Activated CD4-positive, alpha-beta T cell treated with anti-CD3 and anti-CD28 coated beads, Interleukin-2, amount 10 ng/mL, durations not matched to agents 24 days and 14 days (primary cell): ENCODE measurements around the gene RASA1. TPM values are rescaled to one million over a fixed set of nuclear protein-coding genes. Genes with fewer than 3 reads are reported as not detected.
"Not testable (repeated sequence)": the region's sequence is repeated elsewhere in the genome, so short reads cannot be mapped to it uniquely, and the experiment has no call there.

Experiments
- DNase-seq: peaks from one replicate; pipeline ENCODE4 v3.0.0; 2022
- H3K27ac Mint-ChIP-seq: one replicate; pipeline ENCODE4 v1.8.0; 2022; ENCODE audit warnings: mild to moderate bottlenecking, mixed read lengths
- H3K27me3 Mint-ChIP-seq: one replicate; pipeline ENCODE4 v1.8.0; 2022; ENCODE audit warnings: mixed read lengths
- H3K36me3 Mint-ChIP-seq: one replicate; pipeline ENCODE4 v1.8.0; 2022; ENCODE audit warnings: low read depth, mild to moderate bottlenecking, mixed read lengths
- H3K4me1 Mint-ChIP-seq: one replicate; pipeline ENCODE4 v1.8.0; 2021; ENCODE audit warnings: mixed read lengths
- H3K4me3 Mint-ChIP-seq: one replicate; pipeline ENCODE4 v1.8.0; 2022; ENCODE audit warnings: mild to moderate bottlenecking, moderate library complexity, mixed read lengths
- H3K9me3 Mint-ChIP-seq: one replicate; pipeline ENCODE4 v1.8.0; 2021; ENCODE audit warnings: mixed read lengths
- intact Hi-C: fragments of 100-400 bp; cut with micrococcal nuclease; formaldehyde crosslinking; loops from one replicate; pipeline ENCODE4 v1.15.1; 2023
- total RNA-seq: library from RNA; stranded (reverse); gene quantifications from 2 replicates; pipeline ENCODE4 v1.2.3, GENCODE V29; 2022

RASA1 gene
- total RNA-seq, 1 donor from 2014 or later: 21.2 TPM

- Mint-ChIP-seq H3K4me1 (peaks cover 33% of the 10 kb centered on the region), H3K27me3 (no peaks in the 10 kb centered on the region), H3K27ac (no peak overlapping the region), H3K9me3 (peaks cover 16% of the 10 kb centered on the region), H3K36me3 (peaks cover 36% of the 10 kb centered on the region), H3K4me3 (no peak overlapping the region)
- DNase-seq: no peak
- intact Hi-C loops: no loop called here
These were observed 35.6 kb downstream of the RASA1 start for GRCh38 chr5:87303324-87303723.

- Mint-ChIP-seq H3K36me3 (peaks cover 35% of the 10 kb centered on the region), H3K9me3 (peaks cover 16% of the 10 kb centered on the region), H3K4me1 (peaks cover 20% of the 10 kb centered on the region)
- H3K27me3 Mint-ChIP-seq, H3K4me3 Mint-ChIP-seq, H3K27ac Mint-ChIP-seq, intact Hi-C loops, DNase-seq: not testable (repeated sequence)
These were observed 38.4 kb downstream of the RASA1 start for GRCh38 chr5:87306090-87306489.

GRCh38 chr5:87307796-87308423, 40.2 kb downstream of the RASA1 start:
- H3K4me3 Mint-ChIP-seq: no peak overlapping the region
- intact Hi-C loops: no loop called here
- peaks cover 37% of the 10 kb centered on the region for H3K36me3 Mint-ChIP-seq
- H3K9me3 Mint-ChIP-seq: peaks cover 13% of the 10 kb centered on the region
- no peak for DNase-seq
- no peaks in the 10 kb centered on the region for H3K27me3 Mint-ChIP-seq
- peaks cover 13% of the 10 kb centered on the region for H3K4me1 Mint-ChIP-seq
- H3K27ac Mint-ChIP-seq: no peak overlapping the region

- peaks cover 18% of the 10 kb centered on the region for H3K36me3 Mint-ChIP-seq
- intact Hi-C loops: no loop called here
- H3K4me1 Mint-ChIP-seq: peaks cover 17% of the 10 kb centered on the region
- no peak for DNase-seq
- H3K27ac Mint-ChIP-seq: no peak overlapping the region
- no peaks in the 10 kb centered on the region for H3K9me3 Mint-ChIP-seq
- no peak overlapping the region for H3K4me3 Mint-ChIP-seq
- no peaks in the 10 kb centered on the region for H3K27me3 Mint-ChIP-seq
These were observed 44.0 kb downstream of the RASA1 start for GRCh38 chr5:87311405-87312279.

DNA sequence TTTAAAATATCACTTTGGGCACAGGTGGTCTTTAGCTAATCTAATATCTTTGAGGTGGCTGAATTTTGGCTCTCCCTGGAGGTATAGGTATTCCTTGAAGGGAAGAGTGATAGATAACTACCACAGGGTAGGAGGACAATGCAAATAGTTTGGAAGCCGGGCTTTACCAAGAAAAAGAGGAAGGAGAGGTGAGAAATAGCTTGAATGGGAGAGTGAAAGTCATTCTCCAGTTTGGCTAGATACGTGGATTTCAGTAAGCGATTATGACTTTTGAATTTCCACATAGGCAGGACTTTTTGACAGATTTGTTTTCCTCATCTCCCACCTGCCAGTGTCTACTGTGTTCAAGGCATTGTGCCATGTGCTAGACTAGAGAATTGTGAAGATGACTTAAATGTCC, 45.5 kb downstream of the RASA1 start:
- intact Hi-C loops: no loop called here
- Mint-ChIP-seq H3K27me3 (no peaks in the 10 kb centered on the region), H3K4me3 (no peak overlapping the region), H3K36me3 (peaks cover 24% of the 10 kb centered on the region), H3K4me1 (peaks cover 13% of the 10 kb centered on the region), H3K9me3 (peaks cover 3% of the 10 kb centered on the region), H3K27ac (no peak overlapping the region)
- DNase-seq: no peak

DNA sequence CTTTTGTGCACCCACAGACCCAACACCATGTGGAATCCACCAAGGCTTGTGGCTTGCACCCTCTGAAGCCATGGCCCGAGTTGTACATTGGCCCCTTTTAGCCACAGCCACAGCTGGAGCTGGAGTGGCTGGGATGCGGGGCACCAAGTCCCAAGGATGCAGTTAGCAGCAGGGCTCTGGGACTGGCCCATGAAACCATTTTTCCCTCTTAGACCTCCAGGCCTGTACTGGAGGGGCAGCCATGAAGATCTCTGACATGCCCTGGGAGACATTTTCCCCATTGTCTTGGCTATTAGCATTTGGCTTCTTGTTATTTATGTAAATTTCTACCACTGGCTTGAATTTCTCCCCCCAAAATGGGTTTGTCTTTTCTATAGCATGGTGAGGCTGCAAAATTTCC, 51.8 kb downstream of the RASA1 start:
- peaks cover 16% of the 10 kb centered on the region for H3K9me3 Mint-ChIP-seq
- no peaks in the 10 kb centered on the region for H3K27me3 Mint-ChIP-seq
- peaks cover 37% of the 10 kb centered on the region for H3K36me3 Mint-ChIP-seq
- H3K4me3 Mint-ChIP-seq: no peak overlapping the region
- H3K4me1 Mint-ChIP-seq: peaks cover 11% of the 10 kb centered on the region
- intact Hi-C loops: no loop called here
- no peak overlapping the region for H3K27ac Mint-ChIP-seq
- no peak for DNase-seq

DNA sequence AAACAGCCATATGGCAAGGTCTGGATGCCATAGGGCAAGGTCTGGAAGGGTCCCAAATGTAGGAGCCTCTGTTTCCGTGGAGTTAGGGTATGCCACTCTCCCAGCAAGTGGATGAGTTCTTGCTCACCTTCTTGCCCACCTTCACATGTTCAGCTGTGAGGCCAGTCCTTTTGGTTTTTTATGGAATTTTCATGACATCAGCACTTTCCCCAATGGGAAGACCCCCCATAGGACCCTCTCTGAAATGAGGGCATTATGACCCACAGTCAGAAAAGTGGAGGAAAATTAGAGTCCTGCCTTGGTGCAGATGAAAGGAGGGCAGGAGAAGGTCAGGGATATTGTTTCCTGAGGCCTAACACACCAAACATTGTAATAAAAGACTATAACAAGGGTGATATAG, 53.9 kb downstream of the RASA1 start:
- intact Hi-C loops: no loop called here
- Mint-ChIP-seq H3K36me3 (peaks cover 40% of the 10 kb centered on the region), H3K4me3 (no peak overlapping the region), H3K27ac (no peak overlapping the region), H3K9me3 (peaks cover 16% of the 10 kb centered on the region), H3K4me1 (peaks cover 9% of the 10 kb centered on the region), H3K27me3 (no peaks in the 10 kb centered on the region)
- DNase-seq: no peak

GRCh38 chr5:87322381-87322780, 54.7 kb downstream of the RASA1 start:
- Mint-ChIP-seq H3K36me3 (peaks cover 37% of the 10 kb centered on the region), H3K4me1 (peaks cover 9% of the 10 kb centered on the region), H3K27ac (no peak overlapping the region)

GRCh38 chr5:87327998-87328397, 60.3 kb downstream of the RASA1 start:
- H3K9me3 Mint-ChIP-seq: no peaks in the 10 kb centered on the region
- H3K27ac Mint-ChIP-seq: no peak overlapping the region
- no peak for DNase-seq
- peaks cover 16% of the 10 kb centered on the region for H3K36me3 Mint-ChIP-seq
- H3K27me3 Mint-ChIP-seq: no peaks in the 10 kb centered on the region
- H3K4me1 Mint-ChIP-seq: peaks cover 13% of the 10 kb centered on the region
- intact Hi-C loops: no loop called here
- H3K4me3 Mint-ChIP-seq: no peak overlapping the region

More at GRCh38 chr5:87322381-87322780, 54.7 kb downstream of the RASA1 start:
- intact Hi-C loops: no loop called here
- DNase-seq: no peak
- H3K27me3 Mint-ChIP-seq: no peaks in the 10 kb centered on the region
- H3K4me3 Mint-ChIP-seq: no peak overlapping the region
- H3K9me3 Mint-ChIP-seq: peaks cover 16% of the 10 kb centered on the region

DNA sequence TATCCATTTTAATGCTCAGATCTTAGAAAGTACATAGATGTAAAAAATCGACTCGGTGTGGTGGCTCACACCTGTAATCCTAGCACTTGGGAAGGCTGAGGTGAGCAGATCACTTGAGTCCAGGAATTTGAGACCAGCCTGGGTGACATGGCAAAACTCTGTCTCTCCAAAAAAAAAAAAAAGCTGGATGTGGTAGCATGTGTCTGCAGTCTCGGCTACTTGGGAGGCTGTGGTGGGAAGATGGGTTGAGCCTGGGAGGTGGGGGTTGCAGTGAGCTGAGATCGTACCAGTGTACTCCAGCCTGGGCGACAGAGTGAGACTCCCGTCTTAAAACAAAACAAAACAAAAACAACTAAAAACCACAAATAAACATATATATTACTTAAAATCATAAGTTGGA, 61.4 kb downstream of the RASA1 start:
- Mint-ChIP-seq H3K36me3 (peaks cover 25% of the 10 kb centered on the region), H3K27me3 (no peaks in the 10 kb centered on the region), H3K4me3 (no peak overlapping the region), H3K27ac (no peak overlapping the region), H3K4me1 (peaks cover 6% of the 10 kb centered on the region), H3K9me3 (no peaks in the 10 kb centered on the region)
- intact Hi-C loops: no loop called here
- no peak for DNase-seq

DNA sequence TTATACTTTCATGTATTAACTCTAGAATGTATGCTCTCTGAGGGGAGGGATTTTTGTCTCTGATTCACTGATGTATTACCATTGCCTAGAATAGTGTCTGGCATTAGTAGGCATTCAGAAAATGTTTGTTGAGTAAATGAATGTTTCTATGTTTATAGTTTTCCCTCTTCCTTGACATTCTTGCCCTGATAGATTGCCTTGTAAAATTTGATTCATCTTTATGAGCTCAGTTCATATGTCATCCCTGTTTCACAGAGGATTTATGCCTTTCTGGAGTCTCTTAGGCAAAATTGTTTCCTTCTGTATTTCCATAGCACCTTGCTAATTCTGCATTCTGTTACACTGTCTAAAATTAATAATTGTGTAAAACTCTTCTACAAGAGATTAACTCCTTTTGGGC, 72.3 kb downstream of the RASA1 start:
- Mint-ChIP-seq H3K9me3 (peaks cover 11% of the 10 kb centered on the region), H3K4me1 (peaks cover 17% of the 10 kb centered on the region), H3K4me3 (peak overlapping the region; percentile 70), H3K27ac (peak overlapping the region; percentile 67), H3K36me3 (peaks cover 49% of the 10 kb centered on the region), H3K27me3 (no peaks in the 10 kb centered on the region)
- no peak for DNase-seq
- intact Hi-C loops: loop anchor here (1.0 to 5.0 kb wide), 6 partner anchors 43 to 258 kb away; partner anchors contain the start of gene CCNH

DNA sequence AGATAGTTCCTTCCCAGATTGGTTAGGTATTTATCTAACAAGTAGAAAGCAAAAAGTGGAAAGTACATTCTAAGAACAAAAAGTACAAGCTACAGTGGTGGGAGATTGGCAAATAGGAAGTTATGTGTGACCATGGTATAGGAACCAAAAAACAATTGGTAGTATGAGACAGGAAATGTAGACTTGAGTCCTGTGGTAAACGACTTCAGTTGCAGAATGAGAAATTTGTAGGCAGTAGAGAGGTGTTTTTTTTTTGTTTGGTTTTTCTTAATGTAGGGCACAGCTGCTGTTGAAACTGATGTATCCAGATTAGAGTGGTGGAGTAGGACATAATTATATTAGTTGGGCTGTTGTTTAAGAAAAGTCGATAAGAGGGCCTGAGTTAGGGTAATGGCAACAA, 73.0 kb downstream of the RASA1 start:
- peak; percentile 69 for DNase-seq
- peaks cover 17% of the 10 kb centered on the region for H3K4me1 Mint-ChIP-seq
- peak overlapping the region; percentile 67 for H3K27ac Mint-ChIP-seq
- H3K36me3 Mint-ChIP-seq: peaks cover 45% of the 10 kb centered on the region
- intact Hi-C loops: loop anchor here (1.0 to 5.0 kb wide), 6 partner anchors 44 to 258 kb away; partner anchors contain the start of gene CCNH
- H3K27me3 Mint-ChIP-seq: no peaks in the 10 kb centered on the region
- H3K9me3 Mint-ChIP-seq: peaks cover 11% of the 10 kb centered on the region
- H3K4me3 Mint-ChIP-seq: peak overlapping the region; percentile 70

GRCh38 chr5:87347272-87347671, 79.6 kb downstream of the RASA1 start:
- DNase-seq: no peak
- Mint-ChIP-seq H3K9me3 (peaks cover 8% of the 10 kb centered on the region), H3K27me3 (no peaks in the 10 kb centered on the region), H3K4me1 (peaks cover 4% of the 10 kb centered on the region), H3K4me3 (no peak overlapping the region), H3K27ac (no peak overlapping the region), H3K36me3 (peaks cover 35% of the 10 kb centered on the region)
- intact Hi-C loops: no loop called here

DNA sequence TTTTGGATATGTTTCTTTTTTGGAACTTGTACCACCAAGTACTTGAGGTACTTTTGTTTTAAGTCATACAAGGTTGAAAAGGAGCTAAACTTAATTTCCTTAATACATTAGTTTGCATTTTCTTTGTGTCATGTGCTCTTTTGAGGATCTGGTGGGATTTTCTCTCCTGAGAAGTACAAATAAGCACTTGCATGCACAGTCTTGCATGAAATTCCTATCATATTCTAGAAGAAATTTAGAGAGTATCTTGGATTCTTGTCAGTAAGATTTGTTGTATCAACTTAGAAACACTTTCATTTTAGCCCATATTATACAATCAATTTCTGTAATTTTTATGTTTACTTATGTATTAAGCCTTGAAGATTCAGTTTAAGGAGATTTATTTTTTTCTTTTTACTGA, 80.2 kb downstream of the RASA1 start:
- peaks cover 4% of the 10 kb centered on the region for H3K4me1 Mint-ChIP-seq
- H3K4me3 Mint-ChIP-seq: no peak overlapping the region
- peaks cover 34% of the 10 kb centered on the region for H3K36me3 Mint-ChIP-seq
- H3K27me3 Mint-ChIP-seq: no peaks in the 10 kb centered on the region
- H3K9me3 Mint-ChIP-seq: peaks cover 8% of the 10 kb centered on the region
- DNase-seq: no peak
- H3K27ac Mint-ChIP-seq: no peak overlapping the region
- intact Hi-C loops: no loop called here
